Measurements from ENCODE around the gene CFAP45.

CFAP45 gene

GRCh38 chr1:159826441-159827101 is 73.4 kb downstream of the CFAP45 start, which contains the start of gene SLAMF8:
Gene SLAMF8 (plus strand): TSS chr1:159826873. CDS start chr1:159826899, 26 bp downstream.
- no peaks in the 10 kb centered on the region for H3K4me1 ChIP-seq (ENCODE audit: insufficient read depth, low read length)
- H3K9me3 ChIP-seq (ENCODE audit: low read length): no peaks in the 10 kb centered on the region
- H3K27me3 ChIP-seq (ENCODE audit: control insufficient read depth in 1 of 2, insufficient read depth in 2 of 2, low read length in 2 of 2): no peaks in the 10 kb centered on the region
- H3K27ac ChIP-seq (ENCODE audit: low read depth, low read length): no peak within 1 kb of the TSS
- no peak within 1 kb of the TSS for H3K9ac ChIP-seq (ENCODE audit: low read length)
- no peaks in the 10 kb centered on the region for H3K36me3 ChIP-seq (ENCODE audit: insufficient read depth, low read length)
- H3K4me3 ChIP-seq (ENCODE audit: low read depth in 1 of 2, low read length in 2 of 2): no peak within 1 kb of the TSS

- Histone ChIP-seq H3K36me3 (ENCODE audit: insufficient read depth, low read length) (no peaks in the 10 kb centered on the region), H3K4me3 (ENCODE audit: low read depth in 1 of 2, low read length in 2 of 2) (no peak overlapping the region), H3K27ac (ENCODE audit: low read depth, low read length) (no peak overlapping the region)
Measured at GRCh38 chr1:159825564-159825963, 74.4 kb downstream of the CFAP45 start.

GRCh38 chr1:159823406-159823805 is 76.6 kb downstream of the CFAP45 start:
- Histone ChIP-seq H3K4me1 (ENCODE audit: insufficient read depth, low read length) (no peaks in the 10 kb centered on the region), H3K9ac (ENCODE audit: low read length) (no peak overlapping the region), H3K9me3 (ENCODE audit: low read length) (no peaks in the 10 kb centered on the region), H3K27ac (ENCODE audit: low read depth, low read length) (no peak overlapping the region), H3K4me3 (ENCODE audit: low read depth in 1 of 2, low read length in 2 of 2) (no peak overlapping the region), H3K27me3 (ENCODE audit: control insufficient read depth in 1 of 2, insufficient read depth in 2 of 2, low read length in 2 of 2) (no peaks in the 10 kb centered on the region), H3K36me3 (ENCODE audit: insufficient read depth, low read length) (no peaks in the 10 kb centered on the region)

More at GRCh38 chr1:159825564-159825963, 74.4 kb downstream of the CFAP45 start:
- H3K27me3 ChIP-seq (ENCODE audit: control insufficient read depth in 1 of 2, insufficient read depth in 2 of 2, low read length in 2 of 2): no peaks in the 10 kb centered on the region
- no peaks in the 10 kb centered on the region for H3K9me3 ChIP-seq (ENCODE audit: low read length)
- H3K9ac ChIP-seq (ENCODE audit: low read length): no peak overlapping the region
- H3K4me1 ChIP-seq (ENCODE audit: insufficient read depth, low read length): no peaks in the 10 kb centered on the region

All from muscle layer of colon (tissue), 2 donors.